ENCODE data around the gene ADGRA1.

- no peak for TF ChIP-seq EZH2 (IDR thresholded peaks at IDR 0.05; ENCODE audit: borderline replicate concordance, low read length)
- no peak for TF ChIP-seq CTCF (IDR thresholded peaks at IDR 0.05; ENCODE audit: low read length)
These were observed 77.3 kb downstream of the ADGRA1 start for GRCh38 chr10:133164816-133165555.

All from OCI-LY1 (cell line).